Amniotic epithelial cell (primary cell): ENCODE results near the gene TALDO1.

Experiments
- DNase-seq: peaks from one replicate; pipeline ENCODE4 v3.0.0-alpha.2; 2010; ENCODE audit warnings: low read depth

TALDO1 gene

GRCh38 chr11:747158-748006 is at the start of gene TALDO1:
TSS of gene TALDO1 (plus strand) at chr11:747464. CDS start at chr11:747482, 18 bp downstream.
- peak; percentile 69 for DNase-seq

- DNase-seq, result peak; percentile 75
These were observed 49.4 kb upstream of the TALDO1 start for GRCh38 chr11:697811-698311.

- no peak for DNase-seq
These were observed 48.7 kb upstream of the TALDO1 start for GRCh38 chr11:698493-699115.

- DNase-seq, result no peak
These were observed 48.2 kb upstream of the TALDO1 start for GRCh38 chr11:699116-699508.

- DNase-seq, result no peak
These were observed 47.5 kb upstream of the TALDO1 start for GRCh38 chr11:699753-700152.

GRCh38 chr11:701741-702461 is 45.4 kb upstream of the TALDO1 start:
- no peak for DNase-seq

GRCh38 chr11:702462-703461 is 44.5 kb upstream of the TALDO1 start:
- DNase-seq, result no peak

GRCh38 chr11:703506-703905 is 43.8 kb upstream of the TALDO1 start:
- no peak for DNase-seq

- no peak for DNase-seq
These were observed 43.0 kb upstream of the TALDO1 start for GRCh38 chr11:704228-704674.

GRCh38 chr11:704781-705645 is 42.3 kb upstream of the TALDO1 start:
- no peak for DNase-seq

- no peak for DNase-seq
These were observed 41.4 kb upstream of the TALDO1 start, which contains the start of gene EPS8L2 for GRCh38 chr11:705646-706438. TSS of gene EPS8L2 (plus strand) at chr11:706231. CDS start at chr11:709408, 3,177 bp downstream.

GRCh38 chr11:706439-706956 is 40.8 kb upstream of the TALDO1 start:
- no peak for DNase-seq

GRCh38 chr11:706957-707816 is 40.1 kb upstream of the TALDO1 start:
- no peak for DNase-seq

- no peak for DNase-seq
These were observed 39.3 kb upstream of the TALDO1 start for GRCh38 chr11:707817-708420.

- DNase-seq, result no peak
These were observed 38.8 kb upstream of the TALDO1 start for GRCh38 chr11:708511-708910.

- no peak for DNase-seq
These were observed 37.9 kb upstream of the TALDO1 start for GRCh38 chr11:709109-709997.

- DNase-seq, result no peak
These were observed 32.8 kb upstream of the TALDO1 start for GRCh38 chr11:714436-714835.
